B cell (primary cell): ENCODE data around the gene ZDHHC22.

Source experiments
- EZH2 ChIP-seq: IDR thresholded peaks from 2 replicates; pipeline ENCODE4 v1.6.1; 2012; ENCODE audit warnings: borderline replicate concordance, low read depth, mild to moderate bottlenecking, moderate library complexity, low read length; ENCODE audit not compliant: insufficient read depth, poor library complexity, severe bottlenecking
- TF ChIP-seq, protein P1 (sequence below): fragments of 200-600 bp; IDR thresholded peaks from one replicate; pipeline ENCODE4 v1.8.0; 2022; ENCODE audit warnings: antibody characterized with exemption, mild to moderate bottlenecking

DNA sequence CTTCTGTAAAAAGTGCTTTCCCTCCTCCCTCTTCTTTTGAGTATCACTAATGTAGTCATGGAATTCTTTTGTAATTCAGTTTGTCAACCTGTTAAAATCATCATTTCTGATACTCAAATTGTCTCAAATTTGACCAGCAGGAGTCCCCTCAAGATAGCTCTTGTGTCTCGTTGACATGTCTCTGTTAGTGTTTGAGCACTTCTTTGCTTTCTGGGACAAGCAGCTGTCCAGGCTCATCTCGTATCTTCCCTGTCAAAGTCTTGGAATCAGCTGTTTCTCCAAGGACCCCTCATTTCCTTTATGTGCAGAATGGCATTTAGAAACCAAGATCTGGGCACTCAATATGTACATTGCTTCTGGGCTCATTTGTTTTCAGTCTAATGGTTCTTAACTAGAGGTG, 32.8 kb downstream of the ZDHHC22 start:
- TF ChIP-seq, protein P1, sequence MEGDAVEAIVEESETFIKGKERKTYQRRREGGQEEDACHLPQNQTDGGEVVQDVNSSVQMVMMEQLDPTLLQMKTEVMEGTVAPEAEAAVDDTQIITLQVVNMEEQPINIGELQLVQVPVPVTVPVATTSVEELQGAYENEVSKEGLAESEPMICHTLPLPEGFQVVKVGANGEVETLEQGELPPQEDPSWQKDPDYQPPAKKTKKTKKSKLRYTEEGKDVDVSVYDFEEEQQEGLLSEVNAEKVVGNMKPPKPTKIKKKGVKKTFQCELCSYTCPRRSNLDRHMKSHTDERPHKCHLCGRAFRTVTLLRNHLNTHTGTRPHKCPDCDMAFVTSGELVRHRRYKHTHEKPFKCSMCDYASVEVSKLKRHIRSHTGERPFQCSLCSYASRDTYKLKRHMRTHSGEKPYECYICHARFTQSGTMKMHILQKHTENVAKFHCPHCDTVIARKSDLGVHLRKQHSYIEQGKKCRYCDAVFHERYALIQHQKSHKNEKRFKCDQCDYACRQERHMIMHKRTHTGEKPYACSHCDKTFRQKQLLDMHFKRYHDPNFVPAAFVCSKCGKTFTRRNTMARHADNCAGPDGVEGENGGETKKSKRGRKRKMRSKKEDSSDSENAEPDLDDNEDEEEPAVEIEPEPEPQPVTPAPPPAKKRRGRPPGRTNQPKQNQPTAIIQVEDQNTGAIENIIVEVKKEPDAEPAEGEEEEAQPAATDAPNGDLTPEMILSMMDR = peak; percentile 49
- no peak for TF ChIP-seq EZH2
